Gastroesophageal sphincter (tissue), 4 donors: ENCODE measurements around the gene DHX8. TPM values are rescaled to one million over a fixed set of nuclear protein-coding genes. Genes with fewer than 3 reads are reported as not detected.

ENCODE experiments used
- ATAC-seq: fragments of 150-250 bp; one replicate; pipeline ENCODE4 v1.9.1; 2016; ENCODE audit warnings: mild to moderate bottlenecking, moderate library complexity
- H3K27ac ChIP-seq, 4 donors: fragments of 200-600 bp; sonication (generic) in 3 of 4; 1 replicate in 3 of 4; 2 replicates in 1 of 4; pipeline ENCODE4 v1.5.1; 2016 to 2019
- H3K27me3 ChIP-seq: fragments of 200-600 bp; sonication (generic); one replicate; pipeline ENCODE4 v1.5.1; 2019
- H3K36me3 ChIP-seq, 2 donors: fragments of 200-600 bp; sonication (generic); one replicate each; pipeline ENCODE4 v1.5.1; 2019; ENCODE audit warnings: control low read depth in 1 of 2
- H3K4me1 ChIP-seq, 3 donors: fragments of 200-600 bp; sonication (generic); 1 replicate in 2 of 3; 2 replicates in 1 of 3; pipeline ENCODE4 v1.5.1; 2016 to 2019; ENCODE audit warnings: control low read depth in 2 of 3
- H3K4me3 ChIP-seq, 2 donors: fragments of 200-600 bp; sonication (generic); one replicate each; pipeline ENCODE4 v1.5.1; 2019; ENCODE audit warnings: mild to moderate bottlenecking in 1 of 2, moderate library complexity in 1 of 2
- H3K9me3 ChIP-seq, 3 donors: fragments of 200-600 bp; sonication (generic); one replicate each; pipeline ENCODE4 v1.5.1; 2017 to 2019; ENCODE audit warnings: control low read depth in 2 of 3
- CTCF ChIP-seq, 4 experiments: fragments of 200-600 bp in 2 of 4; fragments of 450-650 bp in 2 of 4; sonication (generic) in 1 of 4; IDR thresholded peaks; one replicate each; pipeline ENCODE4 v1.5.1; 2017 to 2019; ENCODE audit warnings: antibody characterized with exemption in 4 of 4, mild to moderate bottlenecking in 2 of 4, moderate library complexity in 2 of 4
- EP300 ChIP-seq: sonication (generic); formaldehyde crosslinking; IDR thresholded peaks from one replicate; pipeline ENCODE4 v1.6.1; 2017; ENCODE audit warnings: antibody characterized with exemption, mild to moderate bottlenecking
- POLR2A ChIP-seq, 2 donors: fragments of 450-650 bp; IDR thresholded peaks; one replicate each; pipeline ENCODE4 v1.6.1; 2017; ENCODE audit warnings: antibody characterized with exemption in 2 of 2, mild to moderate bottlenecking in 2 of 2, moderate library complexity in 1 of 2
- POLR2AphosphoS5 ChIP-seq: sonication (generic); formaldehyde crosslinking; IDR thresholded peaks from one replicate; pipeline ENCODE4 v1.6.1; 2017; ENCODE audit warnings: antibody characterized with exemption
- WGBS, 2 donors: methylation state at CpG; one replicate each; pipeline ENCODE4 v1.1.5; 2018; ENCODE audit warnings: low coverage in 1 of 2; 5-methylcytosine and 5-hydroxymethylcytosine counted together
- total RNA-seq, 4 donors: library from RNA; depleted of rRNA; stranded (reverse); fragments of >200 nt; gene quantifications; one replicate each; pipeline ENCODE4 v1.1.0, GENCODE V29; 2016

DHX8 gene
- total RNA-seq, 4 donors from 2014 or later: 29.6 to 40.9 (median 34.1) TPM

GRCh38 chr17:43534909-43535308 is 51.1 kb downstream of the DHX8 start:
- no peaks in the 10 kb centered on the region for H3K36me3 ChIP-seq
- H3K9me3 ChIP-seq: no peaks in the 10 kb centered on the region
- no peak overlapping the region for H3K4me3 ChIP-seq
- no peak overlapping the region for H3K27ac ChIP-seq
- H3K27me3 ChIP-seq: no peaks in the 10 kb centered on the region
- peaks cover 0 to 16% (median 10%) of the 10 kb centered on the region in 3 donors for H3K4me1 ChIP-seq
- ATAC-seq: no peak
- WGBS, 2 donors: 83 to 93% methylated on average over 2 to 5 of the region's 5 CpGs
- no peak for TF ChIP-seq CTCF (IDR thresholded peaks at IDR 0.05)
- TF ChIP-seq EP300: no peak
- no peak for TF ChIP-seq POLR2A (IDR thresholded peaks at IDR 0.05)
- no peak for TF ChIP-seq POLR2AphosphoS5

- TF ChIP-seq EP300 (no peak), POLR2A (IDR thresholded peaks at IDR 0.05) (no peak), CTCF (IDR thresholded peaks at IDR 0.05) (no peak), POLR2AphosphoS5 (no peak)
Measured at GRCh38 chr17:43536236-43536992, 52.6 kb downstream of the DHX8 start.

GRCh38 chr17:43540821-43541674 is 57.3 kb downstream of the DHX8 start:
- no peak for ATAC-seq
- TF ChIP-seq POLR2A (IDR thresholded peaks at IDR 0.05) (no peak), CTCF (IDR thresholded peaks at IDR 0.05) (no peak), POLR2AphosphoS5 (no peak)
- Histone ChIP-seq H3K36me3 (no peaks in the 10 kb centered on the region), H3K4me3 (no peak overlapping the region), H3K4me1 (peaks cover 0 to 18% (median 8%) of the 10 kb centered on the region in 3 donors), H3K27ac (no peak overlapping the region), H3K9me3 (no peaks in the 10 kb centered on the region), H3K27me3 (peaks cover 45% of the 10 kb centered on the region)
- 61% methylated on average over 6 of the region's 11 CpGs; no CpG with 5 or more reads in 1 of the 2 donors for WGBS, 2 donors

More at GRCh38 chr17:43536236-43536992, 52.6 kb downstream of the DHX8 start:
- no peak overlapping the region for H3K4me3 ChIP-seq
- H3K9me3 ChIP-seq: no peaks in the 10 kb centered on the region
- no peak for ATAC-seq
- H3K27ac ChIP-seq: no peak overlapping the region
- H3K4me1 ChIP-seq: peaks cover 0 to under 1% (median 0%) of the 10 kb centered on the region in 3 donors
- 77 to 79% methylated on average over 3 to 6 of the region's 6 CpGs for WGBS, 2 donors
- H3K27me3 ChIP-seq: no peaks in the 10 kb centered on the region
- H3K36me3 ChIP-seq: no peaks in the 10 kb centered on the region

GRCh38 chr17:43542859-43543258 is 59.1 kb downstream of the DHX8 start:
- H3K4me3 ChIP-seq: no peak overlapping the region
- peaks cover 61% of the 10 kb centered on the region for H3K27me3 ChIP-seq
- 50 to 95% methylated on average over 1 to 3 of the region's 8 CpGs for WGBS, 2 donors
- H3K9me3 ChIP-seq: no peaks in the 10 kb centered on the region
- TF ChIP-seq POLR2AphosphoS5 (no peak), CTCF (IDR thresholded peaks at IDR 0.05) (no peak)
- no peak for ATAC-seq
- H3K4me1 ChIP-seq: peaks cover 0 to 29% (median 12%) of the 10 kb centered on the region in 3 donors
- no peak overlapping the region for H3K27ac ChIP-seq
- H3K36me3 ChIP-seq: no peaks in the 10 kb centered on the region
